ENCODE data around the gene MCC.

The MCC gene

DNA sequence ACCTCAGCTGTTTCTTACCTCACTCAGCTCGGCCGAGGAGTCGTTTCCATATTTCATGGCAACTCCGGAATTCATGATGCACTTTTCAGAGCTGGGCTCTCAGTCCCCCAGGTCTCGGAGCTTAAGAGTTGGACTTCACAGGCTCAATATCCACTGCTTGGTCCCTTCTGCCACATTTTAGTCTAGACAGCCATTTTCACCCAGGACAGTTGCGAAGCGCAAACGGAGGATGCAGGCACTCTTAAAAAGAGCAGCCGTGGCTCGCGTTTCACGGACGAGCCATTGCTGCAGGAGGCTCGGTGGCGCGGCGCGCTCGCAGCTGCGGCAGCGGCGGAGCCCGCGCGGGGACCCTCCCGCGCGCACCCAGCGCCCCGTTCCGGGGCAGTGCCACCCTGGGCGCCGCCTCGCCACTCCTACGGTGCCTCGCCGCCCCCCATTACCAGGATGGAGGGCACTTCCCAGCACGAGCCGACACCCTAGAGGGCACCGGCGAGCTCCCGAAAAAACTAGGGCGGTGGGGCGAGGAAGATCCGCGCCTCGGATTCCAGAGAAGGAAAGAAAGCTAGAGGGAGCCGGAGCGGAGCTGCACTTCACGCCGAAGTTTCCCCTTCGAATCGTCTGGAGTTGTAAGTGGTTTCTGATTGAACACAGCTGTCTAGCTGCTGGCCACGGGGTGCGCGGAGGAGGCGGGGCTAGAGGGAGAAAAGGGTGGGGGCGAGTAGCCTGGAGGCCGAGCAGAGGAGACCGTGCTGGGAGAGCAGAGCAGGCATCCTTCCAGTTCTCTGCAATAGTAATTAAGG is 193.7 kb downstream of the MCC start:
- Mint-ChIP-seq H3K27me3 (peaks cover 36 to 40% of the 10 kb centered on the region in 2 donors), H3K36me3 (ENCODE audit: insufficient read depth) (no peaks in the 10 kb centered on the region), H3K4me1 (ENCODE audit: low read depth in 2 of 2) (peaks cover 6 to 23% of the 10 kb centered on the region in 2 donors), H3K9me3 (no peaks in the 10 kb centered on the region), H3K4me3 (peak overlapping the region; percentile 88 to 93), H3K27ac (peak overlapping the region; percentile 42)
- DNase-seq = peak; percentile 59 to 68 (median 62)
- peak; percentile 87 for ATAC-seq (replicated peaks)

DNA sequence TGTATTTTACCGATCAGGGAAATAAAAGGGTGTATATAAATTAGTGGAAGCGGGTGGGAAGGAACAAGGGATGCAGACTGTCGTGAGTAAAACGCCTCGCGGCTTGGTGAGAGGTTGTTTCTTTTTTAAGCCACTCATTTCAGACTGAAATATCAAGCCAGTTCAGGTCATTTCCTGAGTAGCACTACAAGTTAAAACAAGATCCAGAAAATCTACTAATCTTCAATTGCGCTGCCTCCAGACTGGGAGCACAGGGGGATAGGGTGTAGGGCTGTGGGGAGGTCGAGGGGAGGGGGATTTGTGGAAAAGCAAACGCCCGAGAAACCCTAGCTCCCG is 194.3 kb downstream of the MCC start:
- Mint-ChIP-seq H3K4me1 (ENCODE audit: low read depth in 2 of 2) (peaks cover 6 to 23% of the 10 kb centered on the region in 2 donors), H3K27ac (peak overlapping the region in 1 of 2 donors; percentile 42), H3K27me3 (peaks cover 37 to 40% of the 10 kb centered on the region in 2 donors), H3K36me3 (ENCODE audit: insufficient read depth) (no peaks in the 10 kb centered on the region), H3K4me3 (peak overlapping the region; percentile 88 to 93), H3K9me3 (no peaks in the 10 kb centered on the region)
- ATAC-seq (replicated peaks) (peak; percentile 14), DNase-seq (no peak)

GRCh38 chr5:113293068-113293974 is 194.9 kb downstream of the MCC start:
- H3K27ac Mint-ChIP-seq = peak overlapping the region in 1 of 2 donors; percentile 42
- peaks cover 34 to 37% of the 10 kb centered on the region in 2 donors for H3K27me3 Mint-ChIP-seq
- peak overlapping the region; percentile 88 to 93 for H3K4me3 Mint-ChIP-seq
- H3K9me3 Mint-ChIP-seq = no peaks in the 10 kb centered on the region
- DNase-seq (no peak), ATAC-seq (replicated peaks) (peak; percentile 12)
- no peaks in the 10 kb centered on the region for H3K36me3 Mint-ChIP-seq (ENCODE audit: insufficient read depth)
- H3K4me1 Mint-ChIP-seq (ENCODE audit: low read depth in 2 of 2) = peaks cover 6 to 23% of the 10 kb centered on the region in 2 donors

DNA sequence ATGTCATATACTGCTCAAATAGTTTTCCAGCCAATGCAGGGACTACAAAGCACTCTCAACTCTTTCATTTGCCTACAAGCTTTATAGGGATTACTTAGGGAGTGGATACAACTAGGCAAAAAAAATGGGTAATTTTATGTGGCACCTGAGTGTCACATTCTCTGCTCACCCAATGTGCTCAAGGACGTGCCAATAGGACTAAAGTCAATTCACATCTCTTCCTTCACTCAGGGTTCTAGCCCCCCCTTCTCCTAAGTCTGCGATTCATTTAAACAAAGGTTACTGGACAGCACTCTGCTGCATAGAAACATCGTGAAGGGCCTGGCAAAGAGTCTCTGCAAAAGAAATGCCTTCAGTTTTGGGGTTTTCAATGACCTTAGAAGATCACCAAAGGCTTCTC is 195.8 kb downstream of the MCC start:
- Mint-ChIP-seq H3K4me1 (ENCODE audit: low read depth in 2 of 2) (peaks cover 6 to 23% of the 10 kb centered on the region in 2 donors), H3K27ac (no peak overlapping the region), H3K27me3 (peaks cover 25 to 37% of the 10 kb centered on the region in 2 donors), H3K9me3 (no peaks in the 10 kb centered on the region), H3K36me3 (ENCODE audit: insufficient read depth) (no peaks in the 10 kb centered on the region), H3K4me3 (peak overlapping the region; percentile 88 to 93)
- no peak for DNase-seq
- no peak for ATAC-seq (replicated peaks)

DNA sequence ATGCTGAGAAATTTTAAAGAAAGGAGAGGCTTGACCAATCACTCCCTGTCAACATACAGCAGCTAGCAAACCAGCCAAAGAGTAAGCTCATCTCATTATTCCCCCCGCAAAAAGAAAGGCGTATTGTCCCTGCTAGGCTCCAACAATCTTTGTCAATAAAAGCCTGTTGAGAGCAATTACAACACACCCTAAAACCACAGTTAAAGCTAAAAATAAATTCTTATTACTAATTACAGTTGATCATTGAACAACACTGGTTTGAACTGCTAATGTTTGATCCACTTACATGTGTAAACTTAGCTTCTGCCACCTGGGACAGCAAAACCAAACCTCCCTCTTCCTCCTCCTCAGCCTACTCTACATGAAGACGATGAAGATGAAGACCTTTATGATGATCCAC is 204.7 kb downstream of the MCC start:
- no peaks in the 10 kb centered on the region for H3K4me1 Mint-ChIP-seq (ENCODE audit: low read depth in 2 of 2)
- ATAC-seq (replicated peaks) (no peak), DNase-seq (no peak)
- peaks cover 0 to 22% of the 10 kb centered on the region in 2 donors for H3K27me3 Mint-ChIP-seq
- H3K9me3 Mint-ChIP-seq = no peaks in the 10 kb centered on the region
- H3K36me3 Mint-ChIP-seq (ENCODE audit: insufficient read depth) = no peaks in the 10 kb centered on the region
- H3K27ac Mint-ChIP-seq = no peak overlapping the region
- no peak overlapping the region for H3K4me3 Mint-ChIP-seq

GRCh38 chr5:113282472-113282871 is 205.8 kb downstream of the MCC start:
- H3K4me1 Mint-ChIP-seq (ENCODE audit: low read depth in 2 of 2) = peaks cover 0 to 4% of the 10 kb centered on the region in 2 donors
- no peak overlapping the region for H3K4me3 Mint-ChIP-seq
- H3K27me3 Mint-ChIP-seq = peaks cover 0 to 13% of the 10 kb centered on the region in 2 donors
- ATAC-seq (replicated peaks) (no peak), DNase-seq (no peak)
- H3K36me3 Mint-ChIP-seq (ENCODE audit: insufficient read depth) = no peaks in the 10 kb centered on the region
- H3K27ac Mint-ChIP-seq = no peak overlapping the region
- no peaks in the 10 kb centered on the region for H3K9me3 Mint-ChIP-seq

- no peaks in the 10 kb centered on the region for H3K9me3 Mint-ChIP-seq
- H3K27me3 Mint-ChIP-seq = peaks cover 0 to 12% of the 10 kb centered on the region in 2 donors
- DNase-seq (no peak), ATAC-seq (replicated peaks) (no peak)
- no peak overlapping the region for H3K4me3 Mint-ChIP-seq
- no peaks in the 10 kb centered on the region for H3K36me3 Mint-ChIP-seq (ENCODE audit: insufficient read depth)
- H3K4me1 Mint-ChIP-seq (ENCODE audit: low read depth in 2 of 2) = peaks cover 0 to 4% of the 10 kb centered on the region in 2 donors
- H3K27ac Mint-ChIP-seq = no peak overlapping the region
Measured at GRCh38 chr5:113281194-113281593, 207.1 kb downstream of the MCC start.

- DNase-seq (no peak), ATAC-seq (replicated peaks) (no peak)
- peaks cover 0 to 4% of the 10 kb centered on the region in 2 donors for H3K4me1 Mint-ChIP-seq (ENCODE audit: low read depth in 2 of 2)
- H3K27me3 Mint-ChIP-seq = peaks cover 0 to 6% of the 10 kb centered on the region in 2 donors
- H3K27ac Mint-ChIP-seq = no peak overlapping the region
- H3K9me3 Mint-ChIP-seq = no peaks in the 10 kb centered on the region
- no peaks in the 10 kb centered on the region for H3K36me3 Mint-ChIP-seq (ENCODE audit: insufficient read depth)
- H3K4me3 Mint-ChIP-seq = no peak overlapping the region
Measured at GRCh38 chr5:113280541-113280940, 207.7 kb downstream of the MCC start.

GRCh38 chr5:113278976-113279375 is 209.3 kb downstream of the MCC start:
- no peaks in the 10 kb centered on the region for H3K36me3 Mint-ChIP-seq (ENCODE audit: insufficient read depth)
- ATAC-seq (replicated peaks) = no peak
- H3K27me3 Mint-ChIP-seq = no peaks in the 10 kb centered on the region
- no peak overlapping the region for H3K27ac Mint-ChIP-seq
- H3K4me1 Mint-ChIP-seq (ENCODE audit: low read depth in 2 of 2) = peaks cover 2 to 8% of the 10 kb centered on the region in 2 donors
- H3K4me3 Mint-ChIP-seq = no peak overlapping the region
- H3K9me3 Mint-ChIP-seq = no peaks in the 10 kb centered on the region
- no peak for DNase-seq

DNA sequence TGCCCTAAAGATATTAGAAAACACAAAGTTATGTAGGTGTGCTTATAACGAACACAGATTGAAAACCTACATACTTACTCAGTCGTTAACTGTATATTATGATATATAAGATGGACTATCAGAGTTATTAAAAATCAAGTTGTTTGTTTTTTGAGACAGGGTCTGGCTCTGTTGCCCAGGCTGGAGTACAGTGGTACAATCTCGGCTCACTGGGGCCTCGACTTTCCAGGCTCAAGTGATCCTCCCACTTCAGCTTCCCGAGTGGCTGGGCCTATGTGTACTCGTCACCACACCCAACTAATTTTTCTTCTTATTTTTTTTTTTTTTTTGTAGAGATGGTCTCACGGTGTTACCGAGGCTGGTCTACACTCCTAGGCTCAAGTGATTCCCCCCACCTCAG is 211.8 kb downstream of the MCC start:
- no peak overlapping the region for H3K4me3 Mint-ChIP-seq
- no peaks in the 10 kb centered on the region for H3K27me3 Mint-ChIP-seq
- peaks cover 8 to 9% of the 10 kb centered on the region in 2 donors for H3K4me1 Mint-ChIP-seq (ENCODE audit: low read depth in 2 of 2)
- no peaks in the 10 kb centered on the region for H3K9me3 Mint-ChIP-seq
- H3K36me3 Mint-ChIP-seq (ENCODE audit: insufficient read depth) = no peaks in the 10 kb centered on the region
- DNase-seq (no peak), ATAC-seq (replicated peaks) (no peak)
- H3K27ac Mint-ChIP-seq = no peak overlapping the region

DNA sequence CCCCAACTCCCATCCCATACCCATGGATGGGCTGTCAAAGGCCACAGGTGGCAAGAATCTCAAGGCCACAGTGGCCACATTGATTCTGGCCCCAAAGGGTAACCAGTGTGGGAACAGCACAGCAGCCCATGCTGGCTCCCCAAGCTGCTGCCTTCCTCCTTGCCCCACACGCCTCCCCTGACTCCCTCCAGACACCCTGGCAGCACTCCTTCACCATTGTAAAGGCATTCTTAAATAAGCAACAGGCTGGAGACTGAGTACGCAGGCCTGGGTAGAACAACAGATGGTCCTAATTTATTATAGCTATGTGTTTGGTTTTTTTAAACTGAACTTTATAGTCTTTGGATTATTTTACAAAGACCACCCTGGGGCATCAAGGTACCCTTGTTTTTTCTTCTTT is 212.3 kb downstream of the MCC start:
- ATAC-seq (replicated peaks) (no peak), DNase-seq (no peak)
- Mint-ChIP-seq H3K27ac (no peak overlapping the region), H3K4me1 (ENCODE audit: low read depth in 2 of 2) (peaks cover 8 to 9% of the 10 kb centered on the region in 2 donors), H3K4me3 (no peak overlapping the region), H3K9me3 (no peaks in the 10 kb centered on the region), H3K27me3 (no peaks in the 10 kb centered on the region), H3K36me3 (ENCODE audit: insufficient read depth) (no peaks in the 10 kb centered on the region)

DNA sequence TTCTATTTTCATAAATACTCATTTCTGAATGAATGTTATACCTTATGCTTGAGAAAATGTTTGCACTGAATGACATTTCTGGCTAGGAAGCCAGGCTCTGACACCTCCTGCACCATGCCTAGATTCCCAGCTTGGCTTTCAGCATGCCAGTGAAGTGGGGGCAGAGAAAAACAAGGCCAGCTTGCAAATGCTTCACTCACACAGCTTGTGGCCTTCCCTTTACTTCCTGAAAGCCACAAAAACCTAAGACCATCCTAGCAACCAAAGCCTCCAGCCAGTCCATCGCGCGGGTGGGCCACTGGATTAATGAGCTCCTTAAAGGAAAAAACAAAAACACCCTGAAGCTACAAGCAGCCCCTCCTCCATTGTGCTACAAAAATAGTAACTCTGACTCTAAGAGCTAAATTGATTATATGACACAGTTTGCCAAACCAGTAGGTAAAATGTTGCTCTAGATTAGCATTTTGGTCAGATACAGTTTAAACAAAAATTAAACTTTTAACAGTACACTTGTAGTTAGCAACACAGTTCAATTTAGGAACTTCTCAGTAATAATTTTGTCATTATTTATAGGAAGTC is 213.3 kb downstream of the MCC start:
- Mint-ChIP-seq H3K36me3 (ENCODE audit: insufficient read depth) (no peaks in the 10 kb centered on the region), H3K9me3 (no peaks in the 10 kb centered on the region), H3K27ac (no peak overlapping the region), H3K4me1 (ENCODE audit: low read depth in 2 of 2) (peaks cover 8 to 9% of the 10 kb centered on the region in 2 donors), H3K27me3 (no peaks in the 10 kb centered on the region), H3K4me3 (no peak overlapping the region)
- DNase-seq (no peak), ATAC-seq (replicated peaks) (no peak)

- peaks cover 16 to 18% of the 10 kb centered on the region in 2 donors for H3K4me1 Mint-ChIP-seq (ENCODE audit: low read depth in 2 of 2)
- H3K9me3 Mint-ChIP-seq = no peaks in the 10 kb centered on the region
- ATAC-seq (replicated peaks) = peak; percentile 85
- H3K27me3 Mint-ChIP-seq = no peaks in the 10 kb centered on the region
- no peak overlapping the region for H3K4me3 Mint-ChIP-seq
- no peak for DNase-seq
- H3K36me3 Mint-ChIP-seq (ENCODE audit: insufficient read depth) = no peaks in the 10 kb centered on the region
- no peak overlapping the region for H3K27ac Mint-ChIP-seq
Measured at GRCh38 chr5:113273948-113274347, 214.3 kb downstream of the MCC start.
